Large intestine (tissue), 3 donors: Measurements from ENCODE around the gene ROR2. TPM values are rescaled to one million over a fixed set of nuclear protein-coding genes. Genes with fewer than 3 reads are reported as not detected.

Experiments used
- DNase-seq, 2 donors: peaks; one replicate each; pipeline versions ENCODE4 v3.0.0 to v3.0.0-alpha.2; 2013
- H3K27ac ChIP-seq: one replicate; pipeline ENCODE4 v1.5.1; 2013; ENCODE audit warnings: low read length
- H3K27me3 ChIP-seq: 2 replicates; pipeline ENCODE4 v1.6.1; 2013; ENCODE audit warnings: low read length; ENCODE audit not compliant: control insufficient read depth, insufficient read depth
- H3K36me3 ChIP-seq: 2 replicates; pipeline ENCODE4 v1.6.1; 2013; ENCODE audit warnings: low read length; ENCODE audit not compliant: control insufficient read depth, insufficient read depth
- H3K4me1 ChIP-seq: one replicate; pipeline ENCODE4 v1.6.1; 2013; ENCODE audit warnings: low read length; ENCODE audit not compliant: control insufficient read depth, insufficient read depth
- H3K4me3 ChIP-seq: one replicate; pipeline ENCODE4 v1.5.1; 2013; ENCODE audit warnings: low read length
- H3K9me3 ChIP-seq: one replicate; pipeline ENCODE4 v1.6.1; 2013; ENCODE audit warnings: mild to moderate bottlenecking, low read depth, low read length, moderate library complexity; ENCODE audit not compliant: control insufficient read depth
- WGBS: methylation state at CpG from one replicate; pipeline ENCODE4 v1.1.5; 2013; ENCODE audit warnings: low lambda C conversion rate; ENCODE audit not compliant: insufficient coverage; 5-methylcytosine and 5-hydroxymethylcytosine counted together
- polyA plus RNA-seq: library from polyadenylated mRNA; unstranded; fragments of 120-200 nt; gene quantifications from one replicate; pipeline ENCODE4 v1.2.1, GENCODE V29; 2013

ROR2 gene
- polyA plus RNA-seq, 1 donor, result 17.5 TPM

- Histone ChIP-seq H3K4me3 (no peak overlapping the region), H3K27me3 (no peaks in the 10 kb centered on the region), H3K9me3 (no peaks in the 10 kb centered on the region), H3K27ac (no peak overlapping the region), H3K4me1 (no peaks in the 10 kb centered on the region), H3K36me3 (no peaks in the 10 kb centered on the region)
- no CpG with 5 or more reads among the region's 5 CpGs for WGBS
- DNase-seq, result no peak
These were observed 164.6 kb downstream of the ROR2 start for GRCh38 chr9:91785447-91785842.

DNA sequence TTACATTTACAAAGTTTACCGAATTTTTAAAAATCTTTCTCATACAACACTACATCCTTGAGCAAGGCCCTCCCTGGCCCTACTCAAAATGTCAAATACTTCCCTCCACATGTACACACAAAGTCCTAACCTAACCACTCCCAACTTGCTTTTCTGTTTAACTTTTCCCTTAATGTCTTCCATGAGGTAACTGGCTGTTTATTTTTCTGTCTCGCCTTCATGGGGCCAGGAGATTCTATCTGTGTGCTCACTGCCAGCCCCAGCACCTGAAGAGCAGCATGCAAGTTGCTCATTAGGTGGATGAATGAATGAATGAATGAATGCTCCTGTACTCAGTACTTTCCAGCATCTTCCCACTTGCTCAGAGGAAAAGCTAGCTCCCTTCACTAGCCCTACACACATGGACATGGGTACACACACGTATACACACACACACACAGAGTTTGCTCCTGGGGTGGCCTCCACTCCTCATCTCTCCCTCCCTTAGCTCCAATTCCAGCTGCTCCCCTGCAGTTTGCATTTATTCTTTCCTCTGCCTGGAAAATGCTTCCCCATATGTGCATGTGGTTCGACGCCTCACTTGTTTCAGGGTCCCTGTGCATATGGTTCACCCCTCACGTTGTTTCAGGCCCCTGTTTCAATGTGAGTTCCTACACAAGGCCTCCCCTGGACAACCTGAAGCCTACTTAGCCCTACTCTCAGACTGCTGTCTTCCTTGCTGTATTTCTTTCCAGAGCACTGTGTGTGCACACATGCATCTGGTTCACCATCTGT, 165.2 kb downstream of the ROR2 start:
- no peak for DNase-seq
- no peaks in the 10 kb centered on the region for H3K4me1 ChIP-seq
- H3K4me3 ChIP-seq, result no peak overlapping the region
- 92% methylated on average over 3 of the region's 6 CpGs for WGBS
- H3K36me3 ChIP-seq, result no peaks in the 10 kb centered on the region
- H3K27me3 ChIP-seq, result no peaks in the 10 kb centered on the region
- no peak overlapping the region for H3K27ac ChIP-seq
- no peaks in the 10 kb centered on the region for H3K9me3 ChIP-seq

- no peaks in the 10 kb centered on the region for H3K36me3 ChIP-seq
- H3K4me1 ChIP-seq, result no peaks in the 10 kb centered on the region
- H3K27me3 ChIP-seq, result no peaks in the 10 kb centered on the region
- DNase-seq, result no peak
- H3K27ac ChIP-seq, result no peak overlapping the region
- H3K4me3 ChIP-seq, result no peak overlapping the region
- 100% methylated on average over 1 of the region's 14 CpGs for WGBS
- H3K9me3 ChIP-seq, result no peaks in the 10 kb centered on the region
These were observed 166.0 kb downstream of the ROR2 start for GRCh38 chr9:91783876-91784672.

- Histone ChIP-seq H3K27me3 (no peaks in the 10 kb centered on the region), H3K36me3 (no peaks in the 10 kb centered on the region), H3K27ac (no peak overlapping the region), H3K4me3 (no peak overlapping the region), H3K9me3 (no peaks in the 10 kb centered on the region), H3K4me1 (no peaks in the 10 kb centered on the region)
- DNase-seq, result no peak
- WGBS, result no CpG with 5 or more reads among the region's 6 CpGs
These were observed 166.6 kb downstream of the ROR2 start for GRCh38 chr9:91783411-91783810.

DNA sequence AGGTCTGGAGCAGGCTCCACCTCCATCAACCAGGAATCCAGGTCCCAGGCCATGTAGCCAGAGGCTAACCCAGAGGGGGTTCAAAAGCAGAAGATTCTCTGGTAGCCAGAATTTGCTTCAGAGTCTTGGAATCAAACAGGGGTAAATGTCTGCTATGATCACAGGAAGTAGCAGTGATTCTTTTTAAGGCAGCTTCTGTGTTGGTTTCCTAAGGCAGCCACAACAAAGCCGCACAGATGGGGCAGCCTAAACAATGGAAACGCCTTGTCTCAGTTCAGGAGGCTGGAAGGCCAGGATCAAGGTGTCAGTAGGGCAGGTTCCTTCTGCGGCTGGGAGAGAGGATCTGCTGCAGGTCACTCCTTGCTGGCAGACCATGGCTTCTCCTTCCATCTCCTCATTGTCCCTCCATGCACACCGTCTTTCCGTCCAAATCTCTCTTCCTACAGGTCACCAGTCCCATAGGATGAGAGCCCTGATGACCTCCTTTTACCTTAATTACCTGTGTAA, 167.3 kb downstream of the ROR2 start:
- Histone ChIP-seq H3K36me3 (no peaks in the 10 kb centered on the region), H3K4me3 (no peak overlapping the region), H3K27ac (no peak overlapping the region), H3K9me3 (no peaks in the 10 kb centered on the region), H3K27me3 (no peaks in the 10 kb centered on the region), H3K4me1 (no peaks in the 10 kb centered on the region)
- no peak for DNase-seq
- WGBS, result 100% methylated on average over 1 of the region's 5 CpGs

DNA sequence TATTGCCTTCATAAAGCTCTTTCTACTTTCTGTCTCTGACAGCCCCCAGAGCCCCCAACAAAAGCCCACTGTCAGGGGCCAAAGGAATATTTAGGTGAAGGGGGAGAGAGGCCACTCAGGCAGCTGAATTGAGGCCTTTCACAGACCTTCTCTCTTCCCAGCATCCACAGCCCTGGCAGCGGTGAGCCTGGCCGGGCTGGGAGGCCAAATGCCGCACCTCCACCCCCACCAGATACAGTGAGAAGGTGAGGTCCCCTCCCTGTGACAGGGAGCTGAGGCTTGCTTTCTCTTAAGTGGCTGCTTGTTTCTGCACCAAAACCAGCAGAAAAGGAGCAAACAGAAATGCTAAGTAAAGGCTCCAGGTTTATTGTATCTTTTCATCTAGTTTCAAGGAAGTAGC, 168.1 kb downstream of the ROR2 start:
- Histone ChIP-seq H3K27me3 (no peaks in the 10 kb centered on the region), H3K9me3 (no peaks in the 10 kb centered on the region), H3K27ac (no peak overlapping the region), H3K4me1 (no peaks in the 10 kb centered on the region), H3K36me3 (no peaks in the 10 kb centered on the region), H3K4me3 (no peak overlapping the region)
- WGBS, result no CpG with 5 or more reads among the region's 3 CpGs
- DNase-seq, result no peak

- Histone ChIP-seq H3K36me3 (no peaks in the 10 kb centered on the region), H3K27ac (no peak overlapping the region), H3K9me3 (no peaks in the 10 kb centered on the region), H3K4me1 (no peaks in the 10 kb centered on the region), H3K27me3 (no peaks in the 10 kb centered on the region), H3K4me3 (no peak overlapping the region)
- WGBS, result 100% methylated on average over 3 of the region's 10 CpGs
- no peak for DNase-seq
These were observed 168.9 kb downstream of the ROR2 start for GRCh38 chr9:91781116-91781515.

DNA sequence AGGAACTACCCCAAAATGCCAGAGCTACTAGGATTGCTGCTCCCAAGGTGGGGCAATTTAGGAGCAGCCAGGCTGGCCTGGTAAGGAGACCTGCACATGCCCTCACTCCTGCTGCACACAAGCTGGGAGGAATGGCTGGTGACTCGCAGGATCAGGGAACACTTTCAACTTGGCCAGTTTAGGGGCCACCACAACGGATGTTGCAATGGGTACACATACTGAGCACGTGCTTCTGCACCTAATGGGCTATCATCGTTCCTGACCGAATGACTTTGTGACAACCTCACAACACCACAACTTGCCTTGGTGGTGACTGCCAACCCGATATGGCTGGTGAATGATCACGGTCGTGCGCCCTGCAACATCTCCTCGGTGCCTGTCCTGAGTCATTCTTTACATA, 172.0 kb downstream of the ROR2 start:
- Histone ChIP-seq H3K4me3 (no peak overlapping the region), H3K9me3 (no peaks in the 10 kb centered on the region), H3K27me3 (no peaks in the 10 kb centered on the region), H3K36me3 (no peaks in the 10 kb centered on the region), H3K27ac (no peak overlapping the region), H3K4me1 (peaks cover 7% of the 10 kb centered on the region)
- no CpG with 5 or more reads among the region's 10 CpGs for WGBS
- DNase-seq, result no peak

DNA sequence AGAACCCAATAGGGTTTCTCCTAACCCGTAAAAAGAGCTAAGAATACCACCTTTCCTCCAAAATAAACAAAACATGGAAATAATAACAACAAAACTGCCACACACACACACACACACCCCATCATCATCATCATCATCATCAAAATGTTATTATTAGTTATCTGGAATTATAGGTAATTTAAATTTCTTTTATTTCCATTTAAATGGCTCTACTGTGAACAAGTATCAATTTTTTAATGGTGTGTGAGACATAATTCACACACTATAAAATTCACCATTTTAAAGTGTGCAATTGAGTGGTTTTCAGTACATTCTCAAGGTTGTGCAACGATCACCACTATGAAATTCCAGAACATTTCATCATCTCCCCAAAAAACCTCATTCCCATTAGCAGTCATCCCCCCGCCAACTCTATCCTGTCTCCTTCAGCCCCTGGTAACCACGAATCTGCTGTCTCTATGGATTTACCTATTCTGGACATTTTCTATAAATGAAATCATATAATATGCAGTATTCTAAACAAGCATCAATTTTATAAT, 172.7 kb downstream of the ROR2 start:
- Histone ChIP-seq H3K27me3 (no peaks in the 10 kb centered on the region), H3K9me3 (no peaks in the 10 kb centered on the region), H3K36me3 (no peaks in the 10 kb centered on the region), H3K4me1 (peaks cover 7% of the 10 kb centered on the region), H3K27ac (no peak overlapping the region), H3K4me3 (no peak overlapping the region)
- WGBS, result 100% methylated on average over 1 of the region's 4 CpGs
- DNase-seq, result no peak

DNA sequence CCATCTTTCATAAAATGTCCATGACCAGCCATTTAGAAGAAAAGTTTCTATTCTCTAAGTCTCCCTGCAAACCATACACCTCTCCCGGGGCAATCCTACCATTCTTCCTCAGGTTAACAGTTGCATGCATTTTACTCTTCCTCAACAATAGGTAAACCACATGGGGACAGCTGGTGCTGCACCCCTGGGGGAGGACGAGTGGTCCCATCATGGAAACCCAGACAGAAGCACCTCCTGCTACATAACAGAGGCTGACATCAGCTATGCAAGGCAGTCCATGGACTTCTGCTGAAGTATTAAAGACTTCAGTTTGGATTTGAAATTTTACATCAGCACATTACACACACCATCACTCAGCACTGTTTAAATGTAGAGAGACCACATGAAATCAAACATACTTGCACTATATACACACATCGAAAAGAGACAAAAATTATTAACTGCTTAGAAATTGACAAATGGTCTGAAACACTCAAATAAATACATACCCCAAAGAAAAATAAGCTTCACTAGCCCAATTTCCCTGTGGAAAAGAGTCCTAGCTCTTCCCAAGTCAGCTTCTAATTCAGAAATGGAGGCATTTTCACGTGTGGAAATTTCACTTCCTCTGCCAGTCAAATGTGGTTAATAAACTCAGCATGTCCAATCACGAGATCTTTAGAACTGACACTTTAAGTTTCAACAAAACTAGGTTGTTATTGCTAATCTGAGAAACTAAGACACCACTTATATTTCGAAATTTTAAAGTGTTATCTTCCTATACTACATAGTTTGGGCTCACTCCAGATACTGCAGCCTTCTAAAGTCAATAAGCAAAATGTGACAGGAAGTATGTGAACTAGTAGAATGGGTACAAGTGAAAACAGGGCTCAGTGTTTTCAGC, 173.4 kb downstream of the ROR2 start:
- Histone ChIP-seq H3K4me3 (no peak overlapping the region), H3K9me3 (no peaks in the 10 kb centered on the region), H3K4me1 (peaks cover 7% of the 10 kb centered on the region), H3K27ac (no peak overlapping the region), H3K36me3 (no peaks in the 10 kb centered on the region), H3K27me3 (no peaks in the 10 kb centered on the region)
- no peak for DNase-seq
- WGBS, result 100% methylated on average over 1 of the region's 6 CpGs
